HEK293 (cell line): ENCODE results near the gene FAM193A.

Experiments
- CTCF ChIA-PET: fragments of 350-600 bp; formaldehyde crosslinking; extraction: SDS; loops from one replicate; lab custom pipeline; 2021; ENCODE audit warnings: antibody characterized with exemption; lab: Yijun Ruan, JAX
- POLR2A ChIA-PET: fragments of 300-600 bp; formaldehyde crosslinking; extraction: SDS; loops from one replicate; lab custom pipeline; 2020; ENCODE audit warnings: antibody characterized with exemption, inconsistent platforms; lab: Yijun Ruan, JAX
- H3K27ac ChIP-seq: fragments of 200-500 bp; sonication (Bioruptor generic); 2 replicates; pipeline ENCODE4 v1.5.1; 2014; ENCODE audit warnings: low read depth, low read length, control low read depth, inconsistent platforms; ENCODE audit errors: extremely low read depth
- H3K36me3 ChIP-seq, 2 experiments: fragments of 200-500 bp in 1 of 2; sonication (Bioruptor generic) in 1 of 2; 1 replicate in 1 of 2; 2 replicates in 1 of 2; pipeline ENCODE4 v1.5.1; 2014 to 2017; ENCODE audit warnings: inconsistent platforms in 2 of 2, low read length in 2 of 2; ENCODE audit not compliant: control insufficient read depth in 2 of 2, insufficient read depth in 1 of 2
- H3K4me1 ChIP-seq: fragments of 200-500 bp; sonication (Bioruptor generic); 2 replicates; pipeline ENCODE4 v1.5.1; 2014; ENCODE audit warnings: mild to moderate bottlenecking, low read length, inconsistent platforms; ENCODE audit not compliant: control insufficient read depth, insufficient read depth
- H3K4me3 ChIP-seq: 2 replicates; pipeline ENCODE4 v1.5.1; 2011; ENCODE audit warnings: low read depth, mild to moderate bottlenecking, control low read depth, low read length, moderate library complexity
- H3K9me3 ChIP-seq: fragments of 200-500 bp; sonication (Bioruptor generic); 2 replicates; pipeline ENCODE4 v1.5.1; 2014; ENCODE audit warnings: low read depth, low read length, inconsistent platforms; ENCODE audit not compliant: control insufficient read depth, insufficient read depth
- EGR2 ChIP-seq: fragments of 450-650 bp; formaldehyde crosslinking; IDR thresholded peaks from 2 replicates; pipeline ENCODE4 v1.5.1; 2016; ENCODE audit warnings: low read depth, missing biosample characterization, missing genetic modification characterization
- PRDM2 ChIP-seq: fragments of 450-650 bp; formaldehyde crosslinking; IDR thresholded peaks from 2 replicates; pipeline ENCODE4 v1.5.1; 2016; ENCODE audit warnings: missing biosample characterization, missing genetic modification characterization, borderline replicate concordance
- TCF7L2 ChIP-seq: IDR thresholded peaks from 2 replicates; pipeline ENCODE4 v1.6.1; 2011; ENCODE audit warnings: low read depth, mild to moderate bottlenecking, inconsistent platforms, low read length, moderate library complexity, borderline replicate concordance
- ZBTB1 ChIP-seq: fragments of 450-650 bp; formaldehyde crosslinking; IDR thresholded peaks from 2 replicates; pipeline ENCODE4 v1.5.1; 2016; ENCODE audit warnings: missing biosample characterization, missing genetic modification characterization
- ZBTB48 ChIP-seq: fragments of 450-650 bp; formaldehyde crosslinking; IDR thresholded peaks from 2 replicates; pipeline ENCODE4 v1.5.1; 2016; ENCODE audit warnings: missing biosample characterization, missing genetic modification characterization
- ZNF132 ChIP-seq: fragments of 450-650 bp; formaldehyde crosslinking; IDR thresholded peaks from 2 replicates; pipeline ENCODE4 v1.5.1; 2017; ENCODE audit warnings: missing biosample characterization, missing genetic modification characterization, borderline replicate concordance
- ZNF157 ChIP-seq: fragments of 450-650 bp; formaldehyde crosslinking; IDR thresholded peaks from 2 replicates; pipeline ENCODE4 v1.5.1; 2016; ENCODE audit warnings: missing biosample characterization, missing genetic modification characterization
- ZNF175 ChIP-seq: fragments of 450-650 bp; formaldehyde crosslinking; IDR thresholded peaks from 2 replicates; pipeline ENCODE4 v1.5.1; 2016; ENCODE audit warnings: missing biosample characterization, missing genetic modification characterization
- ZNF266 ChIP-seq: fragments of 450-650 bp; formaldehyde crosslinking; IDR thresholded peaks from 2 replicates; pipeline ENCODE4 v1.5.1; 2016; ENCODE audit warnings: missing biosample characterization, missing genetic modification characterization, low read depth
- ZNF274 ChIP-seq, 2 experiments: fragments of 200-500 bp in 1 of 2; fragments of 450-650 bp in 1 of 2; sonication (Bioruptor generic) in 1 of 2; formaldehyde crosslinking in 1 of 2; IDR thresholded peaks; 2 replicates each; pipeline versions ENCODE4 v1.5.1 to v1.6.1; 2014 to 2016; ENCODE audit warnings: borderline replicate concordance in 1 of 2, inconsistent platforms in 1 of 2, low read length in 1 of 2, missing biosample characterization in 1 of 2, missing genetic modification characterization in 1 of 2
- ZNF335 ChIP-seq: fragments of 450-650 bp; formaldehyde crosslinking; conservative IDR thresholded peaks from 2 replicates; pipeline ENCODE4 v1.5.1; 2016; ENCODE audit warnings: missing biosample characterization, missing genetic modification characterization
- ZNF350 ChIP-seq: fragments of 450-650 bp; formaldehyde crosslinking; IDR thresholded peaks from 2 replicates; pipeline ENCODE4 v1.5.0; 2017; ENCODE audit warnings: missing biosample characterization, mild to moderate bottlenecking, missing genetic modification characterization
- ZNF354C ChIP-seq: fragments of 450-650 bp; formaldehyde crosslinking; IDR thresholded peaks from 2 replicates; pipeline ENCODE4 v1.5.1; 2016; ENCODE audit warnings: missing biosample characterization, missing genetic modification characterization, low read depth, borderline replicate concordance
- ZNF404 ChIP-seq: fragments of 450-650 bp; formaldehyde crosslinking; IDR thresholded peaks from 2 replicates; pipeline ENCODE4 v1.5.1; 2017; ENCODE audit warnings: missing biosample characterization, missing genetic modification characterization
- ZNF473 ChIP-seq: fragments of 450-650 bp; formaldehyde crosslinking; IDR thresholded peaks from 2 replicates; pipeline ENCODE4 v1.5.1; 2017; ENCODE audit warnings: missing biosample characterization, missing genetic modification characterization
- ZNF48 ChIP-seq: fragments of 450-650 bp; formaldehyde crosslinking; IDR thresholded peaks from 2 replicates; pipeline ENCODE4 v1.5.1; 2016; ENCODE audit warnings: missing biosample characterization, missing genetic modification characterization
- ZNF549 ChIP-seq: fragments of 450-650 bp; IDR thresholded peaks from 2 replicates; pipeline ENCODE4 v1.5.1; 2018; ENCODE audit warnings: missing biosample characterization, missing genetic modification characterization, mild to moderate bottlenecking, inconsistent platforms, moderate library complexity
- ZNF600 ChIP-seq: fragments of 450-650 bp; formaldehyde crosslinking; IDR thresholded peaks from 2 replicates; pipeline ENCODE4 v1.5.1; 2016; ENCODE audit warnings: missing biosample characterization, missing genetic modification characterization
- ZNF621 ChIP-seq: fragments of 450-650 bp; formaldehyde crosslinking; IDR thresholded peaks from 2 replicates; pipeline ENCODE4 v1.5.1; 2017; ENCODE audit warnings: missing biosample characterization, missing genetic modification characterization
- ZNF677 ChIP-seq: fragments of 450-650 bp; IDR thresholded peaks from 2 replicates; pipeline ENCODE4 v1.5.0; 2018; ENCODE audit warnings: missing biosample characterization, mild to moderate bottlenecking, missing genetic modification characterization, moderate library complexity
- ZNF707 ChIP-seq: fragments of 450-650 bp; formaldehyde crosslinking; IDR thresholded peaks from 2 replicates; pipeline ENCODE4 v1.5.1; 2016; ENCODE audit warnings: missing biosample characterization, missing genetic modification characterization
- ZNF791 ChIP-seq: fragments of 450-650 bp; formaldehyde crosslinking; IDR thresholded peaks from 2 replicates; pipeline ENCODE4 v1.5.1; 2016; ENCODE audit warnings: missing biosample characterization, missing genetic modification characterization
- TF ChIP-seq, protein P1 (sequence below): fragments of 450-650 bp; formaldehyde crosslinking; IDR thresholded peaks from 2 replicates; pipeline ENCODE4 v1.5.1; 2016; ENCODE audit warnings: missing biosample characterization, missing genetic modification characterization
- TF ChIP-seq, protein P2 (sequence below): fragments of 450-650 bp; formaldehyde crosslinking; IDR thresholded peaks from 2 replicates; pipeline ENCODE4 v1.5.1; 2016; ENCODE audit warnings: missing biosample characterization, missing genetic modification characterization
- TF ChIP-seq, protein P3 (sequence below): fragments of 450-650 bp; formaldehyde crosslinking; optimal IDR thresholded peaks from 2 replicates; pipeline ENCODE3; 2016; ENCODE audit warnings: missing biosample characterization, mild to moderate bottlenecking, missing genetic modification characterization

FAM193A gene

DNA sequence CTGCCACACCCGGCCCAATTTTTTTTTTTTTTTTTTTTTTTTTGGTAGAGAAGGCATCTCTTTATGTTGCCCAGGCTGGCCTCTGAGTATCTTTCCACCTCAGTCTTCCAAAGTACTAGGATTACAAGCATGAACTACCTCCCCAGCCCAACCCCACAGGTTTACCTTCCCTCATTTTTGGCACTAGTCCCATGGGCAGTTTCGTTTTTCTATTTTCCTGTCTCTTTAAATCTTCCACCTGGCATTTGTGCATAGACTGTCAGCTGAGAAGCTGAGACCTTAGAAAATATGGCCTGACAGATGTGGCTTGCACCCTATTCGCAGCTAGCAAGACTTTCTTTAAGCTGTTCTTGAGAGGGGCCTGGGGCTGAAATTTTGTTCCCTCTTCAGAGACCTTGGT is 191.8 kb downstream of the FAM193A start (continued):
- no peak for TF ChIP-seq PRDM2 (tag by site-specific recombination)
- TF ChIP-seq ZNF354C = no peak
- TF ChIP-seq ZNF621 (tag by site-specific recombination) = no peak
- no peak for TF ChIP-seq ZNF707 (tag by site-specific recombination)
- TF ChIP-seq ZNF175 (tag by site-specific recombination) = no peak
- no peak for TF ChIP-seq ZNF132 (tag by site-specific recombination)
- TF ChIP-seq, protein P1, sequence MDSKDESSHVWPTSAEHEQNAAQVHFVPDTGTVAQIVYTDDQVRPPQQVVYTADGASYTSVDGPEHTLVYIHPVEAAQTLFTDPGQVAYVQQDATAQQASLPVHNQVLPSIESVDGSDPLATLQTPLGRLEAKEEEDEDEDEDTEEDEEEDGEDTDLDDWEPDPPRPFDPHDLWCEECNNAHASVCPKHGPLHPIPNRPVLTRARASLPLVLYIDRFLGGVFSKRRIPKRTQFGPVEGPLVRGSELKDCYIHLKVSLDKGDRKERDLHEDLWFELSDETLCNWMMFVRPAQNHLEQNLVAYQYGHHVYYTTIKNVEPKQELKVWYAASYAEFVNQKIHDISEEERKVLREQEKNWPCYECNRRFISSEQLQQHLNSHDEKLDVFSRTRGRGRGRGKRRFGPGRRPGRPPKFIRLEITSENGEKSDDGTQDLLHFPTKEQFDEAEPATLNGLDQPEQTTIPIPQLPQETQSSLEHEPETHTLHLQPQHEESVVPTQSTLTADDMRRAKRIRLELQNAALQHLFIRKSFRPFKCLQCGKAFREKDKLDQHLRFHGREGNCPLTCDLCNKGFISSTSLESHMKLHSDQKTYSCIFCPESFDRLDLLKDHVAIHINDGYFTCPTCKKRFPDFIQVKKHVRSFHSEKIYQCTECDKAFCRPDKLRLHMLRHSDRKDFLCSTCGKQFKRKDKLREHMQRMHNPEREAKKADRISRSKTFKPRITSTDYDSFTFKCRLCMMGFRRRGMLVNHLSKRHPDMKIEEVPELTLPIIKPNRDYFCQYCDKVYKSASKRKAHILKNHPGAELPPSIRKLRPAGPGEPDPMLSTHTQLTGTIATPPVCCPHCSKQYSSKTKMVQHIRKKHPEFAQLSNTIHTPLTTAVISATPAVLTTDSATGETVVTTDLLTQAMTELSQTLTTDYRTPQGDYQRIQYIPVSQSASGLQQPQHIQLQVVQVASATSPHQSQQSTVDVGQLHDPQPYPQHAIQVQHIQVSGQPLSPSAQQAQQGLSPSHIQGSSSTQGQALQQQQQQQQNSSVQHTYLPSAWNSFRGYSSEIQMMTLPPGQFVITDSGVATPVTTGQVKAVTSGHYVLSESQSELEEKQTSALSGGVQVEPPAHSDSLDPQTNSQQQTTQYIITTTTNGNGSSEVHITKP = no peak
- no peak for TF ChIP-seq ZBTB48 (tag by site-specific recombination)

DNA sequence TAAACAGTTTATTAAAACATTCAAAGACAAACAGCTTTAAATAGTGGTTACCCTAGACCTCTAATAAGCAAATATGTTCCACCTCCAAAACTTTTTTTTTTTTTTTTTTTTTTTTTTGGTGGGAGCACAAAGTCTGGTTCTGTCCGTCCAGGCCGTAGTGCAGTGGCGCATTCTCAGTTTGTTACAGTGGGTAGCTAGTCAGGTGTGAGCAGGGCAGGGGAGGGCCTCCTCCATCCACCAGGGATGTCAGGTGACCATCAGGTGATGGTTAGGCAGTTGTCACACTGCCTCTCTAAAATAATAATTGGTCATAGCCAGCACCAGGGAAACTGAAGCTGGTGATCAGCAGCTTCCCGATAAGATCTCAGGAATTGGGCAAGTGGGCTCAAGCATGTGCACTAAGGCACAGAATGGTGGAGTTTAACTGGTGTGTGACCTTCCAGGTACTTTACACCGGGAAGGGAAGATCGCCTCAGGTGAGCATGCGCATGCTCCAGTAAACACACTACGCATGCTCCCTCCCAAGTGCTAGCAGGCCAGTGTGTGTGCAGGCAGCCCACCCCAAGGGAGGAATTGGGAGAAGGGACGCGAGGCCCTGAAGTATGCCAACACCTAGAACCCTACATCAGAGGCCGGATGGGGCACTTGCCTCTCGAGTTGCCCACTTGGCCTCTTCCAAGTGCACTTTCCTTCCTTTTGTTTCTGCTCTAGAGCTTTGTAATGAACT is 192.5 kb downstream of the FAM193A start:
- Histone ChIP-seq H3K27ac (no peak overlapping the region), H3K4me1 (no peaks in the 10 kb centered on the region), H3K9me3 (no peaks in the 10 kb centered on the region), H3K4me3 (no peak overlapping the region), H3K36me3 (peaks cover 0 to 42% of the 10 kb centered on the region in 2 experiments; a peak in 2 of 3 replicates)
- ChIA-PET POLR2A (interaction anchor here (0.6 kb wide), 2 partner anchors 8 to 467 kb away, joined by 3 to 4 read pairs; no protein-coding TSS in a partner anchor), CTCF (interaction anchor here (0.7 kb wide), 1 partner anchor 509 kb away, joined by 3 read pairs; no protein-coding TSS in a partner anchor)
- TF ChIP-seq EGR2 (no peak), ZNF157 (tag by site-specific recombination) (no peak), ZNF677 (tag by site-specific recombination) (no peak), ZNF473 (tag by site-specific recombination) (no peak), ZNF266 (no peak), ZNF48 (tag by site-specific recombination) (no peak), ZNF600 (tag by site-specific recombination) (no peak), ZNF549 (tag by site-specific recombination) (no peak), TCF7L2 (no peak), ZNF791 (tag by site-specific recombination) (no peak), ZNF335 (no peak), ZBTB1 (tag by site-specific recombination) (no peak), ZNF404 (tag by site-specific recombination) (no peak), ZNF274 (IDR thresholded peaks at IDR 0.05; ENCODE audit: low read length) (no peak), ZNF274 (tag by site-specific recombination; IDR thresholded peaks at IDR 0.05; ENCODE audit: borderline replicate concordance) (no peak), ZNF350 (tag by site-specific recombination) (no peak)
- TF ChIP-seq, protein P2, sequence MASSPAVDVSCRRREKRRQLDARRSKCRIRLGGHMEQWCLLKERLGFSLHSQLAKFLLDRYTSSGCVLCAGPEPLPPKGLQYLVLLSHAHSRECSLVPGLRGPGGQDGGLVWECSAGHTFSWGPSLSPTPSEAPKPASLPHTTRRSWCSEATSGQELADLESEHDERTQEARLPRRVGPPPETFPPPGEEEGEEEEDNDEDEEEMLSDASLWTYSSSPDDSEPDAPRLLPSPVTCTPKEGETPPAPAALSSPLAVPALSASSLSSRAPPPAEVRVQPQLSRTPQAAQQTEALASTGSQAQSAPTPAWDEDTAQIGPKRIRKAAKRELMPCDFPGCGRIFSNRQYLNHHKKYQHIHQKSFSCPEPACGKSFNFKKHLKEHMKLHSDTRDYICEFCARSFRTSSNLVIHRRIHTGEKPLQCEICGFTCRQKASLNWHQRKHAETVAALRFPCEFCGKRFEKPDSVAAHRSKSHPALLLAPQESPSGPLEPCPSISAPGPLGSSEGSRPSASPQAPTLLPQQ (tag by site-specific recombination) = no peak
- TF ChIP-seq, protein P3, sequence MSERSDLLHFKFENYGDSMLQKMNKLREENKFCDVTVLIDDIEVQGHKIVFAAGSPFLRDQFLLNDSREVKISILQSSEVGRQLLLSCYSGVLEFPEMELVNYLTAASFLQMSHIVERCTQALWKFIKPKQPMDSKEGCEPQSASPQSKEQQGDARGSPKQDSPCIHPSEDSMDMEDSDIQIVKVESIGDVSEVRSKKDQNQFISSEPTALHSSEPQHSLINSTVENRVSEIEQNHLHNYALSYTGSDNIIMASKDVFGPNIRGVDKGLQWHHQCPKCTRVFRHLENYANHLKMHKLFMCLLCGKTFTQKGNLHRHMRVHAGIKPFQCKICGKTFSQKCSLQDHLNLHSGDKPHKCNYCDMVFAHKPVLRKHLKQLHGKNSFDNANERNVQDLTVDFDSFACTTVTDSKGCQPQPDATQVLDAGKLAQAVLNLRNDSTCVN (tag by site-specific recombination) = no peak
